GM23338 (cell line): ENCODE data around the gene TOR1AIP2. TPM values are rescaled to one million over a fixed set of nuclear protein-coding genes. Genes with fewer than 3 reads are reported as not detected.

Source experiments
- ATAC-seq: fragments of 200-7000 bp; cut with Tn5 transposase; 3 replicates; pipeline ENCODE4 v1.9.1; 2020
- DNase-seq: peaks from one replicate; pipeline ENCODE4 v3.0.0-alpha.2; 2015; ENCODE audit warnings: low spot score
- H2AFZ ChIP-seq: fragments of 200-600 bp; sonication (generic); 2 replicates; pipeline ENCODE4 v1.8.0; 2016; ENCODE audit warnings: antibody characterized with exemption, mild to moderate bottlenecking, moderate library complexity
- H3F3A ChIP-seq: fragments of 200-600 bp; sonication (generic); replicated peaks from 2 replicates; pipeline ENCODE4 v1.8.0; 2017; ENCODE audit warnings: antibody characterized with exemption, mixed run types, low read depth
- H3K27ac ChIP-seq: fragments of 200-600 bp; sonication (generic); 2 replicates; pipeline ENCODE4 v1.6.1; 2016; ENCODE audit warnings: low read depth
- H3K27me3 ChIP-seq: fragments of 200-600 bp; sonication (generic); 2 replicates; pipeline ENCODE4 v1.8.0; 2016; ENCODE audit warnings: mild to moderate bottlenecking, mixed run types, moderate library complexity; ENCODE audit not compliant: insufficient read depth
- H3K36me3 ChIP-seq: fragments of 200-600 bp; sonication (generic); 2 replicates; pipeline ENCODE4 v1.8.0; 2016; ENCODE audit warnings: mild to moderate bottlenecking; ENCODE audit not compliant: insufficient read depth
- H3K4me1 ChIP-seq: fragments of 200-600 bp; sonication (generic); 2 replicates; pipeline ENCODE4 v1.8.0; 2016; ENCODE audit warnings: mild to moderate bottlenecking, moderate library complexity; ENCODE audit not compliant: insufficient read depth
- H3K4me2 ChIP-seq: fragments of 200-600 bp; sonication (generic); 2 replicates; pipeline ENCODE4 v1.7.1; 2017; ENCODE audit warnings: mixed run types
- H3K4me3 ChIP-seq: fragments of 200-600 bp; sonication (generic); 2 replicates; pipeline ENCODE4 v1.6.1; 2016; ENCODE audit warnings: mixed run types
- H3K79me2 ChIP-seq: fragments of 200-600 bp; sonication (generic); replicated peaks from 2 replicates; pipeline ENCODE4 v1.8.0; 2017; ENCODE audit warnings: mild to moderate bottlenecking; ENCODE audit not compliant: insufficient read depth
- H3K9me2 ChIP-seq: fragments of 200-600 bp; sonication (generic); 2 replicates; pipeline ENCODE4 v1.8.0; 2017; ENCODE audit not compliant: insufficient read depth
- H4K20me1 ChIP-seq: fragments of 200-600 bp; sonication (generic); replicated peaks from 2 replicates; pipeline ENCODE4 v1.8.0; 2017; ENCODE audit warnings: mild to moderate bottlenecking; ENCODE audit not compliant: insufficient read depth
- H3K27ac Mint-ChIP-seq: 2 replicates; pipeline ENCODE4 v1.8.0; 2020; ENCODE audit warnings: inconsistent platforms, mild to moderate bottlenecking, moderate library complexity, mixed read lengths
- H3K27me3 Mint-ChIP-seq: 3 replicates; pipeline ENCODE4 v1.8.0; 2022; ENCODE audit warnings: low read depth, mild to moderate bottlenecking, moderate library complexity, mixed read lengths, inconsistent platforms; ENCODE audit not compliant: insufficient read depth, poor library complexity
- H3K36me3 Mint-ChIP-seq: 3 replicates; pipeline ENCODE4 v1.8.0; 2021; ENCODE audit warnings: low read depth, mild to moderate bottlenecking, inconsistent platforms, moderate library complexity, mixed read lengths
- H3K4me1 Mint-ChIP-seq: 3 replicates; pipeline ENCODE4 v1.8.0; 2020; ENCODE audit warnings: mild to moderate bottlenecking, inconsistent platforms, mixed read lengths
- H3K4me3 Mint-ChIP-seq: 3 replicates; pipeline ENCODE4 v1.8.0; 2021; ENCODE audit warnings: moderate library complexity, mild to moderate bottlenecking, inconsistent platforms, mixed read lengths
- H3K9me3 Mint-ChIP-seq: 3 replicates; pipeline ENCODE4 v1.8.0; 2020; ENCODE audit warnings: moderate library complexity, mild to moderate bottlenecking, inconsistent platforms, mixed read lengths
- JUNB ChIP-seq: IDR thresholded peaks from one replicate; pipeline ENCODE4 v1.6.1; 2016; ENCODE audit warnings: antibody characterized with exemption; ENCODE audit not compliant: unreplicated experiment
- NANOG ChIP-seq: IDR thresholded peaks from 2 replicates; pipeline ENCODE4 v1.6.1; 2016; ENCODE audit warnings: antibody characterized with exemption, borderline replicate concordance
- POLR2AphosphoS5 ChIP-seq: IDR thresholded peaks from 2 replicates; pipeline ENCODE4 v1.6.1; 2016; ENCODE audit warnings: antibody characterized with exemption, low read depth
- STAT1 ChIP-seq: IDR thresholded peaks from one replicate; pipeline ENCODE4 v1.6.1; 2016; ENCODE audit warnings: antibody characterized with exemption; ENCODE audit not compliant: unreplicated experiment
- ZNF331 ChIP-seq: fragments of 250-450 bp; sonication (Bioruptor Pico); IDR thresholded peaks from 2 replicates; pipeline ENCODE4 v1.5.0; 2020; ENCODE audit warnings: low read depth, mild to moderate bottlenecking, moderate library complexity
- polyA plus RNA-seq: library from polyadenylated mRNA; unstranded; fragments of >200 nt; fragmentation: Nextera tagmentation; extraction: Ambion mirVana; gene quantifications from 2 replicates; pipeline ENCODE4 v1.2.1, GENCODE V29; 2016
- total RNA-seq: library from RNA; depleted of rRNA; stranded (reverse); fragments of >200 nt; shearing (Covaris generic); gene quantifications from 2 replicates; pipeline ENCODE4 v1.2.3, GENCODE V29; 2014
- TF ChIP-seq, protein P1 (sequence below): fragments of 250-450 bp; sonication (Bioruptor Pico); IDR thresholded peaks from 2 replicates; pipeline ENCODE4 v1.5.0; 2020; ENCODE audit warnings: mild to moderate bottlenecking, moderate library complexity
- TF ChIP-seq, protein P2 (sequence below), 2 experiments: fragments of 200-600 bp in 1 of 2; sonication (generic) in 1 of 2; conservative IDR thresholded peaks; 2 replicates each; pipeline versions ENCODE4 v1.5.1 to v1.6.1; 2016 to 2017; ENCODE audit warnings: antibody characterized with exemption in 2 of 2, low read depth in 2 of 2, mild to moderate bottlenecking in 2 of 2, moderate library complexity in 1 of 2
- TF ChIP-seq, protein P3 (sequence below): IDR thresholded peaks from 2 replicates; pipeline ENCODE4 v1.6.1; 2016; ENCODE audit warnings: antibody characterized with exemption

TOR1AIP2 gene
- total and polyA plus RNA-seq, 2 experiments from 2014 or later, result 21.1 to 81.3 TPM

DNA sequence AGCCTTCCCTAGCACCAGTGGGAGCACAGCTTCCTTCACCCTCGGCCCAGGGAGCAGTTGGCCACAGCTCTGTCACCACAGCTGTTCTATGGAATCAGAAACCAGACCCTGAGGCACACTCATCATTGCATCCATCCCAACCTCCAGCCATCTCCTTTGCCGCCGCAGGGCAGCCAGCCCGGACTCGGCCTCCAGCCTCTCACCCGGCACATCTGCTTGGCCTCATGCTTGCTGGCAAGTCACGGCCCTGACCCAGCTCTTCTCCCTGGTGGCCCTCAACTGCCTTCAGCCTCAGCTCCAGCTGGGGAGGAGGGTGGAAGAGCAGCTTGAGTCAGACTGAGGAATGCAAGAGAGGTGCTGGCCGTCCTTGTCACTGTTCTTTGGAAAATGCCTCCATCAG is 59.8 kb downstream of the TOR1AIP2 start:
- Histone ChIP-seq H3K27ac (no peak overlapping the region), H3K79me2 (no peaks in the 10 kb centered on the region), H4K20me1 (no peaks in the 10 kb centered on the region), H3K4me3 (no peak overlapping the region), H3K27me3 (peaks cover 14% of the 10 kb centered on the region; the same call in 1 of the 2 replicates), H2AFZ (no peak overlapping the region), H3K4me2 (no peak overlapping the region), H3F3A (0 out of 2 replicates have a peak, but pooled peaks cover 4% of the 10 kb centered on the region), H3K4me1 (peaks cover 7% of the 10 kb centered on the region; the same call in 1 of the 2 replicates), H3K9me2 (no peaks in the 10 kb centered on the region), H3K36me3 (no peaks in the 10 kb centered on the region)
- DNase-seq, result no peak
- Mint-ChIP-seq H3K4me3 (no peak overlapping the region), H3K27ac (no peak overlapping the region), H3K27me3 (peaks cover 29% of the 10 kb centered on the region), H3K36me3 (no peaks in the 10 kb centered on the region), H3K9me3 (no peaks in the 10 kb centered on the region), H3K4me1 (peaks cover 12% of the 10 kb centered on the region)
- ATAC-seq, result no peak
- no peak for TF ChIP-seq POLR2AphosphoS5
- TF ChIP-seq STAT1, result no peak
- TF ChIP-seq, protein P1, sequence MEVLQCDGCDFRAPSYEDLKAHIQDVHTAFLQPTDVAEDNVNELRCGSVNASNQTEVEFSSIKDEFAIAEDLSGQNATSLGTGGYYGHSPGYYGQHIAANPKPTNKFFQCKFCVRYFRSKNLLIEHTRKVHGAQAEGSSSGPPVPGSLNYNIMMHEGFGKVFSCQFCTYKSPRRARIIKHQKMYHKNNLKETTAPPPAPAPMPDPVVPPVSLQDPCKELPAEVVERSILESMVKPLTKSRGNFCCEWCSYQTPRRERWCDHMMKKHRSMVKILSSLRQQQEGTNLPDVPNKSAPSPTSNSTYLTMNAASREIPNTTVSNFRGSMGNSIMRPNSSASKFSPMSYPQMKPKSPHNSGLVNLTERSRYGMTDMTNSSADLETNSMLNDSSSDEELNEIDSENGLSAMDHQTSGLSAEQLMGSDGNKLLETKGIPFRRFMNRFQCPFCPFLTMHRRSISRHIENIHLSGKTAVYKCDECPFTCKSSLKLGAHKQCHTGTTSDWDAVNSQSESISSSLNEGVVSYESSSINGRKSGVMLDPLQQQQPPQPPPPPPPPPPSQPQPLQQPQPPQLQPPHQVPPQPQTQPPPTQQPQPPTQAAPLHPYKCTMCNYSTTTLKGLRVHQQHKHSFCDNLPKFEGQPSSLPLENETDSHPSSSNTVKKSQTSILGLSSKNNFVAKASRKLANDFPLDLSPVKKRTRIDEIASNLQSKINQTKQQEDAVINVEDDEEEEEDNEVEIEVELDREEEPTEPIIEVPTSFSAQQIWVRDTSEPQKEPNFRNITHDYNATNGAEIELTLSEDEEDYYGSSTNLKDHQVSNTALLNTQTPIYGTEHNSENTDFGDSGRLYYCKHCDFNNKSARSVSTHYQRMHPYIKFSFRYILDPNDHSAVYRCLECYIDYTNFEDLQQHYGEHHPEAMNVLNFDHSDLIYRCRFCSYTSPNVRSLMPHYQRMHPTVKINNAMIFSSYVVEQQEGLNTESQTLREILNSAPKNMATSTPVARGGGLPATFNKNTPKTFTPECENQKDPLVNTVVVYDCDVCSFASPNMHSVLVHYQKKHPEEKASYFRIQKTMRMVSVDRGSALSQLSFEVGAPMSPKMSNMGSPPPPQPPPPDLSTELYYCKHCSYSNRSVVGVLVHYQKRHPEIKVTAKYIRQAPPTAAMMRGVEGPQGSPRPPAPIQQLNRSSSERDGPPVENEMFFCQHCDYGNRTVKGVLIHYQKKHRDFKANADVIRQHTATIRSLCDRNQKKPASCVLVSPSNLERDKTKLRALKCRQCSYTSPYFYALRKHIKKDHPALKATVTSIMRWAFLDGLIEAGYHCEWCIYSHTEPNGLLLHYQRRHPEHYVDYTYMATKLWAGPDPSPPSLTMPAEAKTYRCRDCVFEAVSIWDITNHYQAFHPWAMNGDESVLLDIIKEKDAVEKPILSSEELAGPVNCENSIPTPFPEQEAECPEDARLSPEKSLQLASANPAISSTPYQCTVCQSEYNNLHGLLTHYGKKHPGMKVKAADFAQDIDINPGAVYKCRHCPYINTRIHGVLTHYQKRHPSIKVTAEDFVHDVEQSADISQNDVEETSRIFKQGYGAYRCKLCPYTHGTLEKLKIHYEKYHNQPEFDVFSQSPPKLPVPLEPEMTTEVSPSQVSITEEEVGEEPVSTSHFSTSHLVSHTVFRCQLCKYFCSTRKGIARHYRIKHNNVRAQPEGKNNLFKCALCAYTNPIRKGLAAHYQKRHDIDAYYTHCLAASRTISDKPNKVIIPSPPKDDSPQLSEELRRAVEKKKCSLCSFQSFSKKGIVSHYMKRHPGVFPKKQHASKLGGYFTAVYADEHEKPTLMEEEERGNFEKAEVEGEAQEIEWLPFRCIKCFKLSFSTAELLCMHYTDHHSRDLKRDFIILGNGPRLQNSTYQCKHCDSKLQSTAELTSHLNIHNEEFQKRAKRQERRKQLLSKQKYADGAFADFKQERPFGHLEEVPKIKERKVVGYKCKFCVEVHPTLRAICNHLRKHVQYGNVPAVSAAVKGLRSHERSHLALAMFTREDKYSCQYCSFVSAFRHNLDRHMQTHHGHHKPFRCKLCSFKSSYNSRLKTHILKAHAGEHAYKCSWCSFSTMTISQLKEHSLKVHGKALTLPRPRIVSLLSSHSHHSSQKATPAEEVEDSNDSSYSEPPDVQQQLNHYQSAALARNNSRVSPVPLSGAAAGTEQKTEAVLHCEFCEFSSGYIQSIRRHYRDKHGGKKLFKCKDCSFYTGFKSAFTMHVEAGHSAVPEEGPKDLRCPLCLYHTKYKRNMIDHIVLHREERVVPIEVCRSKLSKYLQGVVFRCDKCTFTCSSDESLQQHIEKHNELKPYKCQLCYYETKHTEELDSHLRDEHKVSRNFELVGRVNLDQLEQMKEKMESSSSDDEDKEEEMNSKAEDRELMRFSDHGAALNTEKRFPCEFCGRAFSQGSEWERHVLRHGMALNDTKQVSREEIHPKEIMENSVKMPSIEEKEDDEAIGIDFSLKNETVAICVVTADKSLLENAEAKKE (CRISPR knock-in tag), result no peak

DNA sequence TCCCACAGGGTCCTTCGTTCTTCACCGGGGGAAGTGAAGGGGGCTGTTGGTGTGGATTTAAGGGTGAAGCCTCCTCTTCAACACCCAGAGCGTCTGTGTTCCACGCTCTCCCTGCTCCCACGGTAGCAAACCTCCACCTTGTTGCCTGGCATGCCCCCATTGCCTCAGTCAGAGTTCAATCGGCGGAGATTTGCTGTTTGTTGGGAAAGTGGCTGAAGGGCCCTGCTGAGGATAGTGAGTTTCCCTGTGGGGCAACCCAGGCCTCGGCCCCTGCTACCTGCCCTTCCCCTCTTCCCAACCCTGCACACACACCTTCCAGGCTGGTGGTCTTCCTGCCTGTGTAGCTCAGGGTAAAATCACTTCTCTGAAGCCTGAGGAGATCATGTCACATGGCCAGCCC is 60.5 kb downstream of the TOR1AIP2 start:
- ATAC-seq (no peak), DNase-seq (no peak)
- Histone ChIP-seq H3K4me2 (no peak overlapping the region), H3K9me2 (no peaks in the 10 kb centered on the region), H3K79me2 (no peaks in the 10 kb centered on the region), H3F3A (0 out of 2 replicates have a peak, but pooled peaks cover 4% of the 10 kb centered on the region), H3K4me1 (peaks cover 7% of the 10 kb centered on the region; the same call in 1 of the 2 replicates), H3K36me3 (no peaks in the 10 kb centered on the region), H3K27ac (no peak overlapping the region), H3K4me3 (no peak overlapping the region), H4K20me1 (no peaks in the 10 kb centered on the region), H2AFZ (peak overlapping the region; percentile 99; the same call in 1 of the 2 replicates), H3K27me3 (peaks cover 14% of the 10 kb centered on the region; the same call in 1 of the 2 replicates)
- Mint-ChIP-seq H3K9me3 (no peaks in the 10 kb centered on the region), H3K27me3 (peaks cover 33% of the 10 kb centered on the region), H3K4me1 (peaks cover 12% of the 10 kb centered on the region), H3K27ac (no peak overlapping the region), H3K4me3 (no peak overlapping the region), H3K36me3 (no peaks in the 10 kb centered on the region)
- TF ChIP-seq, protein P2, sequence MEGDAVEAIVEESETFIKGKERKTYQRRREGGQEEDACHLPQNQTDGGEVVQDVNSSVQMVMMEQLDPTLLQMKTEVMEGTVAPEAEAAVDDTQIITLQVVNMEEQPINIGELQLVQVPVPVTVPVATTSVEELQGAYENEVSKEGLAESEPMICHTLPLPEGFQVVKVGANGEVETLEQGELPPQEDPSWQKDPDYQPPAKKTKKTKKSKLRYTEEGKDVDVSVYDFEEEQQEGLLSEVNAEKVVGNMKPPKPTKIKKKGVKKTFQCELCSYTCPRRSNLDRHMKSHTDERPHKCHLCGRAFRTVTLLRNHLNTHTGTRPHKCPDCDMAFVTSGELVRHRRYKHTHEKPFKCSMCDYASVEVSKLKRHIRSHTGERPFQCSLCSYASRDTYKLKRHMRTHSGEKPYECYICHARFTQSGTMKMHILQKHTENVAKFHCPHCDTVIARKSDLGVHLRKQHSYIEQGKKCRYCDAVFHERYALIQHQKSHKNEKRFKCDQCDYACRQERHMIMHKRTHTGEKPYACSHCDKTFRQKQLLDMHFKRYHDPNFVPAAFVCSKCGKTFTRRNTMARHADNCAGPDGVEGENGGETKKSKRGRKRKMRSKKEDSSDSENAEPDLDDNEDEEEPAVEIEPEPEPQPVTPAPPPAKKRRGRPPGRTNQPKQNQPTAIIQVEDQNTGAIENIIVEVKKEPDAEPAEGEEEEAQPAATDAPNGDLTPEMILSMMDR (conservative IDR thresholded peaks at IDR 0.05; ENCODE audit: low read depth in 2 of 2), result no peak
- TF ChIP-seq NANOG, result no peak
- TF ChIP-seq STAT1, result no peak
- TF ChIP-seq, protein P3, sequence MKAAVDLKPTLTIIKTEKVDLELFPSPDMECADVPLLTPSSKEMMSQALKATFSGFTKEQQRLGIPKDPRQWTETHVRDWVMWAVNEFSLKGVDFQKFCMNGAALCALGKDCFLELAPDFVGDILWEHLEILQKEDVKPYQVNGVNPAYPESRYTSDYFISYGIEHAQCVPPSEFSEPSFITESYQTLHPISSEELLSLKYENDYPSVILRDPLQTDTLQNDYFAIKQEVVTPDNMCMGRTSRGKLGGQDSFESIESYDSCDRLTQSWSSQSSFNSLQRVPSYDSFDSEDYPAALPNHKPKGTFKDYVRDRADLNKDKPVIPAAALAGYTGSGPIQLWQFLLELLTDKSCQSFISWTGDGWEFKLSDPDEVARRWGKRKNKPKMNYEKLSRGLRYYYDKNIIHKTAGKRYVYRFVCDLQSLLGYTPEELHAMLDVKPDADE, result no peak
- TF ChIP-seq JUNB, result no peak
- TF ChIP-seq ZNF331 (CRISPR knock-in tag), result no peak
